NK-92 (cell line): Measurements from ENCODE around the gene NCAPG2.

ENCODE experiments used
- DNase-seq: peaks from one replicate; lab custom pipeline; 2025; ENCODE audit not compliant: unreplicated experiment; lab: John Stamatoyannopoulos, UW

Gene NCAPG2

GRCh38 chr7:158704524-158705233 lies at the start of gene NCAPG2:
TSS of gene NCAPG2 (minus strand) at chr7:158704804. CDS start at chr7:158701899, 2,905 bp downstream.
- DNase-seq: peak; percentile 79

GRCh38 chr7:158753900-158754299 lies 49.3 kb upstream of the NCAPG2 start:
- DNase-seq: no peak

- DNase-seq: no peak
Observed at GRCh38 chr7:158751751-158752150, 47.1 kb upstream of the NCAPG2 start.

- no peak for DNase-seq
Observed at GRCh38 chr7:158751199-158751598, 46.6 kb upstream of the NCAPG2 start.

- no peak for DNase-seq
Observed at GRCh38 chr7:158750702-158751101, 46.1 kb upstream of the NCAPG2 start.

- no peak for DNase-seq
Observed at GRCh38 chr7:158749396-158749795, 44.8 kb upstream of the NCAPG2 start.

GRCh38 chr7:158748335-158748734 lies 43.7 kb upstream of the NCAPG2 start:
- DNase-seq: no peak

GRCh38 chr7:158747408-158747807 lies 42.8 kb upstream of the NCAPG2 start:
- DNase-seq: no peak

- no peak for DNase-seq
Observed at GRCh38 chr7:158746957-158747356, 42.4 kb upstream of the NCAPG2 start.

- no peak for DNase-seq
Observed at GRCh38 chr7:158745057-158745715, 40.6 kb upstream of the NCAPG2 start.

GRCh38 chr7:158744070-158744469 lies 39.5 kb upstream of the NCAPG2 start:
- DNase-seq: no peak

GRCh38 chr7:158743219-158743618 lies 38.6 kb upstream of the NCAPG2 start:
- no peak for DNase-seq

- no peak for DNase-seq
Observed at GRCh38 chr7:158742065-158742821, 37.6 kb upstream of the NCAPG2 start.

GRCh38 chr7:158741294-158741666 lies 36.7 kb upstream of the NCAPG2 start:
- no peak for DNase-seq

GRCh38 chr7:158740657-158741293 lies 36.2 kb upstream of the NCAPG2 start:
- no peak for DNase-seq

- DNase-seq: no peak
Observed at GRCh38 chr7:158740013-158740656, 35.5 kb upstream of the NCAPG2 start.

- no peak for DNase-seq
Observed at GRCh38 chr7:158738841-158739240, 34.2 kb upstream of the NCAPG2 start.

GRCh38 chr7:158737064-158737695 lies 32.6 kb upstream of the NCAPG2 start:
- no peak for DNase-seq

- no peak for DNase-seq
Observed at GRCh38 chr7:158735935-158736334, 31.3 kb upstream of the NCAPG2 start.

- no peak for DNase-seq
Observed at GRCh38 chr7:158734861-158735260, 30.3 kb upstream of the NCAPG2 start.
